ENCODE measurements around the gene TBC1D22B. TPM values are rescaled to one million over a fixed set of nuclear protein-coding genes. Genes with fewer than 3 reads are reported as not detected.
A peak's percentile ranks its signal among the peaks of the same experiment; 100 is the strongest.

TBC1D22B gene
- polyA plus RNA-seq, 4 donors = 13.5 to 16.5 (median 14.5) TPM

- DNase-seq (ENCODE audit: low read depth in 4 of 4, low spot score in 2 of 4) = no peak
Measured at GRCh38 chr6:37238381-37238780, 19.2 kb upstream of the TBC1D22B start.

GRCh38 chr6:37239526-37239925, 18.0 kb upstream of the TBC1D22B start:
- DNase-seq (ENCODE audit: low read depth in 4 of 4, low spot score in 2 of 4) = no peak

GRCh38 chr6:37239950-37240713, 17.4 kb upstream of the TBC1D22B start:
- peak; percentile 46 to 81 (median 62) for DNase-seq (ENCODE audit: low read depth in 4 of 4, low spot score in 2 of 4)

- no peak for DNase-seq (ENCODE audit: low read depth in 4 of 4, low spot score in 2 of 4)
Measured at GRCh38 chr6:37241131-37241530, 16.4 kb upstream of the TBC1D22B start.

- DNase-seq (ENCODE audit: low read depth in 4 of 4, low spot score in 2 of 4) = no peak
Measured at GRCh38 chr6:37241775-37242428, 15.7 kb upstream of the TBC1D22B start.

GRCh38 chr6:37242429-37243052, 15.0 kb upstream of the TBC1D22B start:
- DNase-seq (ENCODE audit: low read depth in 4 of 4, low spot score in 2 of 4) = no peak

- no peak for DNase-seq (ENCODE audit: low read depth in 4 of 4, low spot score in 2 of 4)
Measured at GRCh38 chr6:37243131-37243815, 14.3 kb upstream of the TBC1D22B start.

- no peak for DNase-seq (ENCODE audit: low read depth in 4 of 4, low spot score in 2 of 4)
Measured at GRCh38 chr6:37243816-37244370, 13.7 kb upstream of the TBC1D22B start.

- DNase-seq (ENCODE audit: low read depth in 4 of 4, low spot score in 2 of 4) = peak; percentile 77 to 88 (median 86)
Measured at GRCh38 chr6:37244430-37245310, 12.9 kb upstream of the TBC1D22B start.

- DNase-seq (ENCODE audit: low read depth in 4 of 4, low spot score in 2 of 4) = no peak
Measured at GRCh38 chr6:37251211-37251780, 6.3 kb upstream of the TBC1D22B start.

GRCh38 chr6:37253486-37254007, 4.0 kb upstream of the TBC1D22B start:
- no peak for DNase-seq (ENCODE audit: low read depth in 4 of 4, low spot score in 2 of 4)

GRCh38 chr6:37254881-37255280, 2.7 kb upstream of the TBC1D22B start:
- no peak for DNase-seq (ENCODE audit: low read depth in 4 of 4, low spot score in 2 of 4)

- no peak for DNase-seq (ENCODE audit: low read depth in 4 of 4, low spot score in 2 of 4)
Measured at GRCh38 chr6:37256692-37257319, 766 bp upstream of the TBC1D22B start.

- no peak for DNase-seq (ENCODE audit: low read depth in 4 of 4, low spot score in 2 of 4)
Measured at GRCh38 chr6:37257320-37257633, 295 bp upstream of the TBC1D22B start.

GRCh38 chr6:37258405-37259105, 983 bp downstream of the TBC1D22B start:
- no peak for DNase-seq (ENCODE audit: low read depth in 4 of 4, low spot score in 2 of 4)

GRCh38 chr6:37259191-37259590, 1.6 kb downstream of the TBC1D22B start:
- DNase-seq (ENCODE audit: low read depth in 4 of 4, low spot score in 2 of 4) = no peak

GRCh38 chr6:37260040-37260439, 2.5 kb downstream of the TBC1D22B start:
- no peak for DNase-seq (ENCODE audit: low read depth in 4 of 4, low spot score in 2 of 4)

- DNase-seq (ENCODE audit: low read depth in 4 of 4, low spot score in 2 of 4) = no peak
Measured at GRCh38 chr6:37260444-37260843, 2.9 kb downstream of the TBC1D22B start.
